ENCODE data around the gene PRKAR1A. TPM values are rescaled to one million over a fixed set of nuclear protein-coding genes. Genes with fewer than 3 reads are reported as not detected.
A peak's percentile ranks its signal among the peaks of the same experiment; 100 is the strongest.

PRKAR1A gene
- polyA plus RNA-seq, 1 experiment: 282 TPM

DNA sequence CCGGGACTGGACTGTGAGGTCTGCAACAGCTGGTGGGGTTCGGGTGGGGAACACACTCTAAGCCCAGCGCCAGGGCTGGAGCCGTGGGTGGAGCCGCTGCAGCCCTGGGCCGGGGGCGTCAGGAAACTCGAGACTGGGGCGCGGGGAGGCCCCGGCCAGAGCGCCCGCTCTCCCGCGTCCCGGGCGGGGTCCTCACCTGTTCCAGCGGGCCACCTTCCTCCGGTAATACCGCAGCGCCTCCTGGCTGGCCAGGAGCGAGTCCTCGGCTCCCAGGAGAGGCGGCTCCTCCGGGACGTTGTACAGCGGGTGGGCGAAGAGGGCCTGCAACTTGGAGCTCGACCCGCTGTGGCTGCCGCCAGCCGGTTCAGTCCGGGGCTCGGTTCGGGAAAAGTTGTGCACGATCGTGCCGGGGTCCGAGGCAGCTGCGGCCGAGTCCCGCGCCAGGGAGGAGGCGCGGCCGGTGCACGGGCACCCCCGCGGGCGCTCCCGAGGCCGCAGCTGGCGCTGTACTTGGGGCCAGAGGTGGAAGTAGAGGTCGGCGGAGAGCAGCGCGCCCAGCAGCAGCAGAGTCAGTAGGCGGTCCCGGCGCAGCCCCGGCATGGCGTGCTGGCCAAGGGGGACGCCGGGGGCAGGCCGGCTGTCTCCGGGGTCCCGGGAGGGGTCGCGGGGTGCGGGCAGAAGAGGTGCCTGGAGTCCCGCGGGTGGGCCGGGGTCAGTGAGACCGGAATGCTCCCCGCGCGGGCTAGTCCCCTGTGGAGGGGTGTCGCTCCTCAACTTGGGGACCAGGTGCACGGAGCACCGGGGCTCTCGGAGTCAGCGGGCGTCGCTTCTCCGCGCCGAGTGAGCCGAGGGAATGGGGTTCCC lies 88.1 kb downstream of the PRKAR1A start:
- no peak for DNase-seq (ENCODE audit: low read depth, low spot score)
- no peaks in the 10 kb centered on the region; the same call in 1 of the 2 replicates for H3K9me3 ChIP-seq (ENCODE audit: control insufficient read depth, insufficient read depth, low read length)
- CTCF ChIA-PET: no interaction called here

More for the DNA sequence above, 88.1 kb downstream of the PRKAR1A start:
- TF ChIP-seq, protein P1, sequence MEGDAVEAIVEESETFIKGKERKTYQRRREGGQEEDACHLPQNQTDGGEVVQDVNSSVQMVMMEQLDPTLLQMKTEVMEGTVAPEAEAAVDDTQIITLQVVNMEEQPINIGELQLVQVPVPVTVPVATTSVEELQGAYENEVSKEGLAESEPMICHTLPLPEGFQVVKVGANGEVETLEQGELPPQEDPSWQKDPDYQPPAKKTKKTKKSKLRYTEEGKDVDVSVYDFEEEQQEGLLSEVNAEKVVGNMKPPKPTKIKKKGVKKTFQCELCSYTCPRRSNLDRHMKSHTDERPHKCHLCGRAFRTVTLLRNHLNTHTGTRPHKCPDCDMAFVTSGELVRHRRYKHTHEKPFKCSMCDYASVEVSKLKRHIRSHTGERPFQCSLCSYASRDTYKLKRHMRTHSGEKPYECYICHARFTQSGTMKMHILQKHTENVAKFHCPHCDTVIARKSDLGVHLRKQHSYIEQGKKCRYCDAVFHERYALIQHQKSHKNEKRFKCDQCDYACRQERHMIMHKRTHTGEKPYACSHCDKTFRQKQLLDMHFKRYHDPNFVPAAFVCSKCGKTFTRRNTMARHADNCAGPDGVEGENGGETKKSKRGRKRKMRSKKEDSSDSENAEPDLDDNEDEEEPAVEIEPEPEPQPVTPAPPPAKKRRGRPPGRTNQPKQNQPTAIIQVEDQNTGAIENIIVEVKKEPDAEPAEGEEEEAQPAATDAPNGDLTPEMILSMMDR (IDR thresholded peaks at IDR 0.05; ENCODE audit: low read depth, low read length): 0 out of 2 replicates have a peak, but pooled peaks have one; percentile 1
- peaks cover 46% of the 10 kb centered on the region for H3K27me3 ChIP-seq (ENCODE audit: control insufficient read depth, insufficient read depth, low read length)
- no peak overlapping the region for H3K27ac ChIP-seq (ENCODE audit: low read depth, low read length)
- POLR2A ChIA-PET: no interaction called here
- peak overlapping the region; percentile 27; the same call in 1 of the 2 replicates for H3K4me3 ChIP-seq (ENCODE audit: low read depth, low read length)

Other genes starting within 250 kb of the PRKAR1A start
- gene SLC16A6, start 221.3 kb upstream of the PRKAR1A start, polyA plus RNA-seq (2011; rRNA removed): 1.2 TPM in 2 replicates
- 1.8 and 1.9 TPM in 2 replicates for gene ARSG, start 220.9 kb upstream of the PRKAR1A start, polyA plus RNA-seq (2011; rRNA removed)
- gene WIPI1, start 54.9 kb upstream of the PRKAR1A start, polyA plus RNA-seq (2011; rRNA removed): 121 and 125 TPM in 2 replicates
- not detected in 2 replicates for gene FAM20A, start 88.9 kb downstream of the PRKAR1A start, polyA plus RNA-seq (2011; rRNA removed)